Upper lobe of right lung (tissue), 1 donor: ENCODE data around the gene QRICH1. TPM values are rescaled to one million over a fixed set of nuclear protein-coding genes. Genes with fewer than 3 reads are reported as not detected.

Source experiments
- ATAC-seq: fragments of 200-7000 bp; cut with Tn5 transposase; one replicate; pipeline ENCODE4 v1.9.1; 2020; ENCODE audit warnings: mild to moderate bottlenecking, moderate library complexity
- DNase-seq: peaks from one replicate; pipeline ENCODE4 v3.0.0-alpha.2; 2020
- H3K27ac ChIP-seq: fragments of 200-600 bp; one replicate; pipeline ENCODE4 v1.8.0; 2022
- H3K27me3 ChIP-seq: fragments of 200-600 bp; one replicate; pipeline ENCODE4 v1.8.0; 2022; ENCODE audit warnings: mild to moderate bottlenecking
- H3K36me3 ChIP-seq: fragments of 200-600 bp; one replicate; pipeline ENCODE4 v1.8.0; 2022
- H3K4me1 ChIP-seq: fragments of 200-600 bp; one replicate; pipeline ENCODE4 v1.8.0; 2022
- H3K4me3 ChIP-seq: fragments of 200-600 bp; one replicate; pipeline ENCODE4 v1.8.0; 2022; ENCODE audit warnings: mild to moderate bottlenecking
- H3K9me3 ChIP-seq: fragments of 200-600 bp; one replicate; pipeline ENCODE4 v1.8.0; 2022
- intact Hi-C: fragments of 100-400 bp; cut with DNase I; formaldehyde crosslinking; loops from one replicate; pipeline ENCODE4 v1.11.0; 2022
- total RNA-seq: library from RNA; stranded (reverse); fragmentation: NEBNext Ultra II Directional; extraction: Animal tissue kit (Norgen Biotek cat#: 25700); gene quantifications from one replicate; pipeline ENCODE4 v1.2.1, GENCODE V29; 2021
- TF ChIP-seq, protein P1 (sequence below): fragments of 200-600 bp; IDR thresholded peaks from one replicate; pipeline ENCODE4 v1.8.0; 2022; ENCODE audit warnings: antibody characterized with exemption
- donor health status: DM: no; HTN: yes; CAD: no; lungs with severe emphysema.

Gene QRICH1
- total RNA-seq, 1 donor from 2014 or later, result 83.9 TPM

DNA sequence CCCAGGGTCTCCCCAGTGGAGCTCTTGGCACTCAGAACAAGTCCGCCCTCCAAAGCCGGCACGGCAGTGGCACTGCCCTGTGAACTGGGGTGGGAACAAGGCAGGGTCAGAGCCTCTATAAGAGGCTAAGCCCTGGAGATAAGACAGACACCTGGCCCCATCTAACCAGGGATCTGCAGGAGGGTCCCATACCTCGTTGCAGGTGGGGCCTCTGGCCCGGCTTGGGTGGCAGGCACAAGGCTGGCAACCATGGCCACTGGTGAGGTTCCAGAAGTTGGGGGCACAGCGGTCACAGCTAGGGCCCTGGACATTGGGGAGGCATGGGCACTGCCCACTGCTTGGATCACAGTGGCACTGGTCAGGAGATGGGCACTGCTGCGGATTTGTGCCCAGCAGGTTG lies 30.3 kb upstream of the QRICH1 start:
- no peak for ATAC-seq
- no peaks in the 10 kb centered on the region for H3K9me3 ChIP-seq
- intact Hi-C loops, result no loop called here
- no peak overlapping the region for H3K4me3 ChIP-seq
- DNase-seq, result no peak
- H3K36me3 ChIP-seq, result peaks cover 67% of the 10 kb centered on the region
- peaks cover 12% of the 10 kb centered on the region for H3K4me1 ChIP-seq
- H3K27ac ChIP-seq, result no peak overlapping the region
- TF ChIP-seq, protein P1, sequence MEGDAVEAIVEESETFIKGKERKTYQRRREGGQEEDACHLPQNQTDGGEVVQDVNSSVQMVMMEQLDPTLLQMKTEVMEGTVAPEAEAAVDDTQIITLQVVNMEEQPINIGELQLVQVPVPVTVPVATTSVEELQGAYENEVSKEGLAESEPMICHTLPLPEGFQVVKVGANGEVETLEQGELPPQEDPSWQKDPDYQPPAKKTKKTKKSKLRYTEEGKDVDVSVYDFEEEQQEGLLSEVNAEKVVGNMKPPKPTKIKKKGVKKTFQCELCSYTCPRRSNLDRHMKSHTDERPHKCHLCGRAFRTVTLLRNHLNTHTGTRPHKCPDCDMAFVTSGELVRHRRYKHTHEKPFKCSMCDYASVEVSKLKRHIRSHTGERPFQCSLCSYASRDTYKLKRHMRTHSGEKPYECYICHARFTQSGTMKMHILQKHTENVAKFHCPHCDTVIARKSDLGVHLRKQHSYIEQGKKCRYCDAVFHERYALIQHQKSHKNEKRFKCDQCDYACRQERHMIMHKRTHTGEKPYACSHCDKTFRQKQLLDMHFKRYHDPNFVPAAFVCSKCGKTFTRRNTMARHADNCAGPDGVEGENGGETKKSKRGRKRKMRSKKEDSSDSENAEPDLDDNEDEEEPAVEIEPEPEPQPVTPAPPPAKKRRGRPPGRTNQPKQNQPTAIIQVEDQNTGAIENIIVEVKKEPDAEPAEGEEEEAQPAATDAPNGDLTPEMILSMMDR, result no peak
- H3K27me3 ChIP-seq, result no peaks in the 10 kb centered on the region

- TF ChIP-seq, protein P1, result no peak
- peaks cover 66% of the 10 kb centered on the region for H3K36me3 ChIP-seq
- intact Hi-C loops, result no loop called here
- H3K27me3 ChIP-seq, result no peaks in the 10 kb centered on the region
- H3K27ac ChIP-seq, result no peak overlapping the region
- ATAC-seq (no peak), DNase-seq (no peak)
- no peak overlapping the region for H3K4me3 ChIP-seq
- H3K4me1 ChIP-seq, result peaks cover 17% of the 10 kb centered on the region
- no peaks in the 10 kb centered on the region for H3K9me3 ChIP-seq
These were observed 29.8 kb upstream of the QRICH1 start for GRCh38 chr3:49123687-49124086.

DNA sequence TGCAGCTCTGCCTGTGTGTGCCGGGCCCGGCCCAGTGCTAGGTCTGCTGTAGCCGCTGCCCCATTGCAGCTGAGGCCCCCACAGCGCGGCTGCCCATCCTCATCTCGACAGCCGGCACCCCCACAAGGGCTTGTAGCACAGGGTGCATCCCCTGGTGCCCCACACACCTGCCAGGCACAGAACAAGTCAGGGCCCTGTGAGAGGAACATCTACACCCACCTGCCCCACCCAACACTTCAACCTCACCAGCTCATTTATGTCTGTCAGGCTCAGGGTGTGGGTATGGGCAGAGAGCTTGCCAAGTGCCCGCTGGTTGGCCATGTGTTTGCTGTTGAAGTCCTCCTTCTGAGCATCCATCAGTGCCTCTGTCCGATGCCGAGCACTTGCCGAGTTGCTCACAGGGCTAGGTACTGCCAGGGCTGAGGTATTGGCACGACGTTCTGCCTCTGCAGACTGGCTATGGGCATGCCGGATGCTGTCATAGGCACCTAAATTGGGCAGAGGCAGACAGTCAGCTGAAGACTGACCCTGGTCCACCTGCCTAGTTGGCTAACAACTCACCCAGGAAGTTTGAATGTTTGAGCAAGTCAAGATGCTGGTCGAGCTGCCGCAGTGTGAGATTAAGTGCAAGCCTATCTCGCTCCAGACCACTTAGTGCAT lies 29.1 kb upstream of the QRICH1 start:
- Histone ChIP-seq H3K4me3 (no peak overlapping the region), H3K27ac (no peak overlapping the region), H3K9me3 (no peaks in the 10 kb centered on the region), H3K36me3 (peaks cover 66% of the 10 kb centered on the region), H3K27me3 (no peaks in the 10 kb centered on the region), H3K4me1 (peaks cover 17% of the 10 kb centered on the region)
- TF ChIP-seq, protein P1, result no peak
- ATAC-seq (no peak), DNase-seq (no peak)
- intact Hi-C loops, result no loop called here

GRCh38 chr3:49122451-49122850 lies 28.6 kb upstream of the QRICH1 start:
- no peak for ATAC-seq
- TF ChIP-seq, protein P1, result no peak
- intact Hi-C loops, result no loop called here

DNA sequence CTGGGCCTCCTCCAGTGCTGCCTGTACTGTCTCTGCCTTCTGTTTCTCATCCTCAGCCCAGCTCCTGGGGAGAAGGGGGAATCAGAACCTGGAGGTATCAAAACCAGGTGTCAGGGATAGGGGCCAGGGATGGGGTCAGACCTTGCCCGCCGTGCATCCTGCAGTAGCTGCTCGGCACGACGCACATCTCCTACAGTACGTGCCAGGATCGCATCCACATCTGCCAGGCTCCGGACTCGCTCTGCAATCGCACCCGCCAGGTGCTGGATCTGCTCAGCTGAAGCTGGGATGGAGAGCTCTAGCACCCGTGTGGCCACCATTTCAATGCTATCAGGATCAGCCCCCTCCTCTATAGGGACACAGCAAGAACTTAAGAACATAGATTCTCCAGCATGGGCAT lies 28.2 kb upstream of the QRICH1 start:
- Histone ChIP-seq H3K4me1 (peaks cover 17% of the 10 kb centered on the region), H3K36me3 (peaks cover 70% of the 10 kb centered on the region), H3K27me3 (no peaks in the 10 kb centered on the region), H3K4me3 (no peak overlapping the region), H3K27ac (no peak overlapping the region), H3K9me3 (no peaks in the 10 kb centered on the region)
- TF ChIP-seq, protein P1, result no peak
- intact Hi-C loops, result no loop called here
- no peak for DNase-seq
- no peak for ATAC-seq

More at GRCh38 chr3:49122451-49122850, 28.6 kb upstream of the QRICH1 start:
- no peaks in the 10 kb centered on the region for H3K9me3 ChIP-seq
- no peak overlapping the region for H3K4me3 ChIP-seq
- H3K27me3 ChIP-seq, result no peaks in the 10 kb centered on the region
- DNase-seq, result no peak
- H3K4me1 ChIP-seq, result peaks cover 17% of the 10 kb centered on the region
- H3K27ac ChIP-seq, result no peak overlapping the region
- peaks cover 66% of the 10 kb centered on the region for H3K36me3 ChIP-seq
